ENCODE data around the gene MORC1.

GRCh38 chr3:109033000-109033660 is 84.8 kb downstream of the MORC1 start:
- TF ChIP-seq TP53 (CRISPR knock-in tag; IDR thresholded peaks at IDR 0.05) (no peak), POLR2A (IDR thresholded peaks at IDR 0.05; ENCODE audit: low read length) (no peak), EP300 (IDR thresholded peaks at IDR 0.05) (no peak), JUN (IDR thresholded peaks at IDR 0.05) (no peak), RFX5 (IDR thresholded peaks at IDR 0.05) (no peak), CTCF (IDR thresholded peaks at IDR 0.05) (no peak), CHD2 (IDR thresholded peaks at IDR 0.05; ENCODE audit: low read length, partially characterized antibody) (no peak), ZSCAN20 (CRISPR knock-in tag; IDR thresholded peaks at IDR 0.05) (no peak), RARB (CRISPR knock-in tag; IDR thresholded peaks at IDR 0.05) (no peak), JUNB (IDR thresholded peaks at IDR 0.05) (no peak), BHLHE40 (IDR thresholded peaks at IDR 0.05; ENCODE audit: low read depth, low read length) (no peak), USF2 (IDR thresholded peaks at IDR 0.05) (no peak), MAX (IDR thresholded peaks at IDR 0.05) (no peak)

Data from A549 (cell line).